HG03095 (cell line): ENCODE data around the gene ARID1A.

Source experiments
- ATAC-seq: cut with Tn5 transposase; IDR thresholded peaks from one replicate; pipeline ENCODE4 v1.9.1; 2021; ENCODE audit warnings: moderate library complexity; ENCODE audit not compliant: unreplicated experiment

ARID1A gene

GRCh38 chr1:26727476-26727875 lies 31.7 kb downstream of the ARID1A start:
- no peak for ATAC-seq

GRCh38 chr1:26728645-26729044 lies 32.8 kb downstream of the ARID1A start:
- no peak for ATAC-seq

- ATAC-seq = no peak
Observed at GRCh38 chr1:26729633-26730032, 33.8 kb downstream of the ARID1A start.

GRCh38 chr1:26730695-26731094 lies 34.9 kb downstream of the ARID1A start:
- ATAC-seq = no peak

- ATAC-seq = no peak
Observed at GRCh38 chr1:26731233-26731902, 35.6 kb downstream of the ARID1A start.

GRCh38 chr1:26733392-26733791 lies 37.6 kb downstream of the ARID1A start:
- no peak for ATAC-seq

- ATAC-seq = no peak
Observed at GRCh38 chr1:26733982-26734381, 38.2 kb downstream of the ARID1A start.

GRCh38 chr1:26734501-26735058 lies 38.8 kb downstream of the ARID1A start:
- ATAC-seq = no peak

GRCh38 chr1:26739329-26739914 lies 43.6 kb downstream of the ARID1A start:
- no peak for ATAC-seq

GRCh38 chr1:26740023-26740634 lies 44.3 kb downstream of the ARID1A start:
- ATAC-seq = no peak

GRCh38 chr1:26740952-26741351 lies 45.1 kb downstream of the ARID1A start:
- ATAC-seq = no peak

GRCh38 chr1:26743426-26744059 lies 47.7 kb downstream of the ARID1A start:
- no peak for ATAC-seq

- ATAC-seq = peak; percentile 97
Observed at GRCh38 chr1:26744075-26744959, 48.5 kb downstream of the ARID1A start.

GRCh38 chr1:26745191-26745590 lies 49.4 kb downstream of the ARID1A start:
- no peak for ATAC-seq

- no peak for ATAC-seq
Observed at GRCh38 chr1:26747048-26747447, 51.2 kb downstream of the ARID1A start.

- no peak for ATAC-seq
Observed at GRCh38 chr1:26748351-26748750, 52.5 kb downstream of the ARID1A start.

- no peak for ATAC-seq
Observed at GRCh38 chr1:26749458-26749857, 53.6 kb downstream of the ARID1A start.

- no peak for ATAC-seq
Observed at GRCh38 chr1:26750428-26750827, 54.6 kb downstream of the ARID1A start.

- ATAC-seq = no peak
Observed at GRCh38 chr1:26752519-26752918, 56.7 kb downstream of the ARID1A start.

- ATAC-seq = no peak
Observed at GRCh38 chr1:26754086-26754874, 58.5 kb downstream of the ARID1A start.
